H9 (cell line): ENCODE results near the gene MCAM. TPM values are rescaled to one million over a fixed set of nuclear protein-coding genes. Genes with fewer than 3 reads are reported as not detected.

Experiments
- DNase-seq: peaks from one replicate; pipeline ENCODE4 v3.0.0-alpha.2; 2017
- H2AFZ ChIP-seq: one replicate; pipeline ENCODE4 v1.6.1; 2013; ENCODE audit warnings: mild to moderate bottlenecking, low read length, control low read depth, moderate library complexity
- H2AK5ac ChIP-seq: 2 replicates; pipeline ENCODE4 v1.6.1; 2013; ENCODE audit warnings: low read length, control low read depth, mixed read lengths; ENCODE audit not compliant: insufficient read length
- H2BK120ac ChIP-seq: one replicate; pipeline ENCODE4 v1.6.1; 2013; ENCODE audit warnings: low read depth, mild to moderate bottlenecking, low read length, control low read depth, inconsistent platforms; ENCODE audit not compliant: poor library complexity, severe bottlenecking
- H2BK12ac ChIP-seq: 2 replicates; pipeline ENCODE4 v1.6.1; 2013; ENCODE audit warnings: low read length, control low read depth, mixed read lengths, low read depth; ENCODE audit not compliant: insufficient read length
- H2BK15ac ChIP-seq: 2 replicates; pipeline ENCODE4 v1.6.1; 2013; ENCODE audit warnings: low read depth, low read length, control low read depth
- H2BK20ac ChIP-seq: one replicate; pipeline ENCODE4 v1.6.1; 2013; ENCODE audit warnings: low read depth, mild to moderate bottlenecking, low read length, control low read depth, inconsistent platforms; ENCODE audit not compliant: poor library complexity, severe bottlenecking
- H2BK5ac ChIP-seq: 2 replicates; pipeline ENCODE4 v1.6.1; 2013; ENCODE audit warnings: low read length, control low read depth, mixed read lengths; ENCODE audit not compliant: insufficient read length
- H3K14ac ChIP-seq: 2 replicates; pipeline ENCODE4 v1.6.1; 2013; ENCODE audit warnings: low read length, control low read depth; ENCODE audit not compliant: insufficient read depth
- H3K18ac ChIP-seq: 2 replicates; pipeline ENCODE4 v1.6.1; 2013; ENCODE audit warnings: low read depth, mild to moderate bottlenecking, mixed read lengths, low read length, control low read depth; ENCODE audit not compliant: insufficient read length
- H3K23ac ChIP-seq: 2 replicates; pipeline ENCODE4 v1.6.1; 2013; ENCODE audit warnings: low read length, control low read depth, mixed read lengths, low read depth; ENCODE audit not compliant: insufficient read length
- H3K23me2 ChIP-seq: 2 replicates; pipeline ENCODE4 v1.6.1; 2013; ENCODE audit warnings: low read depth, mild to moderate bottlenecking, mixed read lengths, low read length, control low read depth; ENCODE audit not compliant: insufficient read length, poor library complexity, severe bottlenecking
- H3K27ac ChIP-seq: 2 replicates; pipeline ENCODE4 v1.5.1; 2013; ENCODE audit warnings: low read length, control low read depth, mixed read lengths, low read depth; ENCODE audit not compliant: insufficient read length
- H3K27me3 ChIP-seq: 2 replicates; pipeline ENCODE4 v1.6.1; 2013; ENCODE audit warnings: low read length, control low read depth, inconsistent platforms; ENCODE audit not compliant: insufficient read depth
- H3K4ac ChIP-seq: 2 replicates; pipeline ENCODE4 v1.6.1; 2013; ENCODE audit warnings: low read depth, mild to moderate bottlenecking, control low read depth, inconsistent platforms, low read length, moderate library complexity
- H3K4me1 ChIP-seq: 2 replicates; pipeline ENCODE4 v1.6.1; 2013; ENCODE audit warnings: low read length, control low read depth, inconsistent platforms; ENCODE audit not compliant: insufficient read depth
- H3K4me2 ChIP-seq: 2 replicates; pipeline ENCODE4 v1.6.1; 2013; ENCODE audit warnings: low read length, control low read depth, mixed read lengths; ENCODE audit not compliant: insufficient read length, insufficient read depth
- H3K56ac ChIP-seq: 2 replicates; pipeline ENCODE4 v1.6.1; 2013; ENCODE audit warnings: low read depth, mild to moderate bottlenecking, mixed read lengths, low read length, control low read depth; ENCODE audit not compliant: insufficient read length
- H3K79me1 ChIP-seq: 2 replicates; pipeline ENCODE4 v1.6.1; 2013; ENCODE audit warnings: low read depth, mild to moderate bottlenecking, moderate library complexity, low read length, control low read depth, inconsistent platforms; ENCODE audit not compliant: insufficient read depth, poor library complexity, severe bottlenecking
- H3K79me2 ChIP-seq: 2 replicates; pipeline ENCODE4 v1.6.1; 2013; ENCODE audit warnings: low read length, control low read depth, inconsistent platforms; ENCODE audit not compliant: insufficient read depth
- H3K9ac ChIP-seq: 2 replicates; pipeline ENCODE4 v1.6.1; 2013; ENCODE audit warnings: low read length, control low read depth, mixed read lengths; ENCODE audit not compliant: insufficient read length; ENCODE audit errors: extremely low read depth
- H3K9me3 ChIP-seq: one replicate; pipeline ENCODE4 v1.6.1; 2013; ENCODE audit warnings: low read depth, low read length, inconsistent platforms; ENCODE audit not compliant: control insufficient read depth
- H3T11ph ChIP-seq: one replicate; pipeline ENCODE4 v1.6.1; 2013; ENCODE audit warnings: mild to moderate bottlenecking, low read length, control low read depth, inconsistent platforms
- H4K20me1 ChIP-seq: one replicate; pipeline ENCODE4 v1.6.1; 2013; ENCODE audit not compliant: control insufficient read depth, insufficient read length, insufficient read depth
- H4K5ac ChIP-seq: 2 replicates; pipeline ENCODE4 v1.6.1; 2013; ENCODE audit warnings: low read depth, mild to moderate bottlenecking, mixed read lengths, low read length, control low read depth; ENCODE audit not compliant: insufficient read length
- H4K8ac ChIP-seq: replicated peaks from 2 replicates; pipeline ENCODE4 v1.6.1; 2013; ENCODE audit warnings: low read length, control low read depth, mixed read lengths, low read depth; ENCODE audit not compliant: insufficient read length
- H4K91ac ChIP-seq: 2 replicates; pipeline ENCODE4 v1.6.1; 2013; ENCODE audit warnings: low read depth, mild to moderate bottlenecking, moderate library complexity, mixed read lengths, low read length, control low read depth; ENCODE audit not compliant: insufficient read length
- H3K27ac Mint-ChIP-seq, 3 experiments: 2 replicates in 2 of 3; 3 replicates in 1 of 3; pipeline ENCODE4 v1.8.0; 2020 to 2021; ENCODE audit warnings: mixed read lengths in 3 of 3, mild to moderate bottlenecking in 1 of 3, moderate library complexity in 1 of 3
- H3K27me3 Mint-ChIP-seq: 2 replicates; pipeline ENCODE4 v1.8.0; 2021; ENCODE audit warnings: low read depth, mild to moderate bottlenecking, moderate library complexity, mixed read lengths
- H3K36me3 Mint-ChIP-seq, 3 experiments: 2 replicates in 2 of 3; 3 replicates in 1 of 3; pipeline ENCODE4 v1.8.0; 2020 to 2021; ENCODE audit warnings: low read depth in 3 of 3, mixed read lengths in 3 of 3; ENCODE audit not compliant: insufficient read depth in 1 of 3
- H3K4me1 Mint-ChIP-seq, 2 experiments: 2 replicates each; pipeline ENCODE4 v1.8.0; 2020; ENCODE audit warnings: mixed read lengths in 2 of 2
- H3K4me3 Mint-ChIP-seq, 2 experiments: 2 replicates in 1 of 2; 3 replicates in 1 of 2; pipeline ENCODE4 v1.8.0; 2020 to 2021; ENCODE audit warnings: mild to moderate bottlenecking in 2 of 2, mixed read lengths in 2 of 2, moderate library complexity in 1 of 2
- H3K9me3 Mint-ChIP-seq, 2 experiments: 2 replicates in 1 of 2; 3 replicates in 1 of 2; pipeline ENCODE4 v1.8.0; 2020; ENCODE audit warnings: mild to moderate bottlenecking in 2 of 2, mixed read lengths in 2 of 2, moderate library complexity in 1 of 2
- WGBS: extraction: QIAGEN DNeasy Blood & Tissue Kit; methylation state at CpG from one replicate; pipeline ENCODE4 v1.1.7; 2013; ENCODE audit warnings: missing lambda C conversion rate, low lambda C conversion rate, mixed read lengths; ENCODE audit not compliant: insufficient read length; ENCODE audit errors: extremely low coverage; 5-methylcytosine and 5-hydroxymethylcytosine counted together
- total RNA-seq: library from RNA; stranded (reverse); gene quantifications from 2 replicates; pipeline ENCODE4 v1.2.1, GENCODE V29; 2021
- TF ChIP-seq, protein P1 (sequence below): fragments of 200-600 bp; sonication (generic); conservative IDR thresholded peaks from 3 replicates; pipeline ENCODE4 v1.8.0; 2021; ENCODE audit warnings: antibody characterized with exemption, mild to moderate bottlenecking

Gene MCAM
- total RNA-seq, 1 experiment from 2014 or later: 21.5 TPM

- Histone ChIP-seq H2AFZ (no peak overlapping the region), H3K4ac (no peak overlapping the region), H4K20me1 (peaks cover 5% of the 10 kb centered on the region), H3K27ac (no peak overlapping the region), H2BK15ac (no peak overlapping the region), H3K9me3 (no peaks in the 10 kb centered on the region), H4K91ac (no peak overlapping the region), H3K79me2 (no peaks in the 10 kb centered on the region), H3K56ac (no peak overlapping the region), H3K27me3 (peaks cover 14% of the 10 kb centered on the region; the same call in 1 of the 2 replicates), H3K23me2 (peaks cover 10% of the 10 kb centered on the region), H3T11ph (no peak overlapping the region), H3K14ac (no peak overlapping the region), H3K79me1 (no peaks in the 10 kb centered on the region), H3K23ac (no peak overlapping the region), H3K18ac (no peak overlapping the region), H4K5ac (no peak overlapping the region), H2BK120ac (no peak overlapping the region), H2BK5ac (no peak overlapping the region), H2BK12ac (no peak overlapping the region), H3K4me2 (no peak overlapping the region), H3K9ac (no peak overlapping the region), H2BK20ac (no peak overlapping the region), H3K4me1 (peaks cover 7% of the 10 kb centered on the region), H4K8ac (no peak overlapping the region), H2AK5ac (no peak overlapping the region)
- Mint-ChIP-seq H3K36me3 (peaks cover 13 to 27% (median 26%) of the 10 kb centered on the region in 3 experiments), H3K4me1 (peaks cover 43 to 46% of the 10 kb centered on the region in 2 experiments), H3K27ac (peak overlapping the region in 1 of 3 experiments; percentile 48; a peak in 1 of 7 replicates), H3K4me3 (no peak overlapping the region), H3K27me3 (peaks cover 57% of the 10 kb centered on the region), H3K9me3 (peaks cover 2 to 3% of the 10 kb centered on the region in 2 experiments; a peak in 2 of 5 replicates)
- DNase-seq: peak; percentile 14
- TF ChIP-seq, protein P1, sequence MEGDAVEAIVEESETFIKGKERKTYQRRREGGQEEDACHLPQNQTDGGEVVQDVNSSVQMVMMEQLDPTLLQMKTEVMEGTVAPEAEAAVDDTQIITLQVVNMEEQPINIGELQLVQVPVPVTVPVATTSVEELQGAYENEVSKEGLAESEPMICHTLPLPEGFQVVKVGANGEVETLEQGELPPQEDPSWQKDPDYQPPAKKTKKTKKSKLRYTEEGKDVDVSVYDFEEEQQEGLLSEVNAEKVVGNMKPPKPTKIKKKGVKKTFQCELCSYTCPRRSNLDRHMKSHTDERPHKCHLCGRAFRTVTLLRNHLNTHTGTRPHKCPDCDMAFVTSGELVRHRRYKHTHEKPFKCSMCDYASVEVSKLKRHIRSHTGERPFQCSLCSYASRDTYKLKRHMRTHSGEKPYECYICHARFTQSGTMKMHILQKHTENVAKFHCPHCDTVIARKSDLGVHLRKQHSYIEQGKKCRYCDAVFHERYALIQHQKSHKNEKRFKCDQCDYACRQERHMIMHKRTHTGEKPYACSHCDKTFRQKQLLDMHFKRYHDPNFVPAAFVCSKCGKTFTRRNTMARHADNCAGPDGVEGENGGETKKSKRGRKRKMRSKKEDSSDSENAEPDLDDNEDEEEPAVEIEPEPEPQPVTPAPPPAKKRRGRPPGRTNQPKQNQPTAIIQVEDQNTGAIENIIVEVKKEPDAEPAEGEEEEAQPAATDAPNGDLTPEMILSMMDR: no peak
- WGBS: no CpG with 5 or more reads among the region's 10 CpGs
Observed at GRCh38 chr11:119359365-119360214, 42.7 kb upstream of the MCAM start.
